Natural killer cell (primary cell): ENCODE results near the gene SLC17A2. TPM values are rescaled to one million over a fixed set of nuclear protein-coding genes. Genes with fewer than 3 reads are reported as not detected.

ENCODE experiments used
- ATAC-seq, 3 donors: fragments of 150-1000 bp in 2 of 3; fragments of 200-7000 bp in 1 of 3; cut with Tn5 transposase; 1 replicate in 1 of 3; 2 replicates in 2 of 3; pipeline ENCODE4 v1.10.0; 2021; ENCODE audit warnings: mild to moderate bottlenecking in 2 of 3, moderate library complexity in 2 of 3
- DNase-seq, 2 donors: peaks; one replicate each; pipeline versions ENCODE4 v3.0.0 to v3.0.0-alpha.2; 2013 to 2021; ENCODE audit warnings: mixed read lengths in 1 of 2
- H3K27ac ChIP-seq: one replicate; pipeline ENCODE4 v1.5.1; 2013; ENCODE audit warnings: mild to moderate bottlenecking, low read length
- H3K27me3 ChIP-seq: one replicate; pipeline ENCODE4 v1.6.1; 2013; ENCODE audit warnings: low read length; ENCODE audit not compliant: control insufficient read depth, insufficient read depth
- H3K36me3 ChIP-seq: one replicate; pipeline ENCODE4 v1.6.1; 2013; ENCODE audit warnings: low read length; ENCODE audit not compliant: control insufficient read depth, insufficient read depth
- H3K4me1 ChIP-seq: one replicate; pipeline ENCODE4 v1.6.1; 2013; ENCODE audit warnings: low read length; ENCODE audit not compliant: control insufficient read depth, insufficient read depth
- H3K4me3 ChIP-seq: one replicate; pipeline ENCODE4 v1.5.1; 2013; ENCODE audit warnings: low read length
- H3K9me3 ChIP-seq: one replicate; pipeline ENCODE4 v1.6.1; 2013; ENCODE audit warnings: low read length; ENCODE audit not compliant: control insufficient read depth, insufficient read depth
- H3K27ac Mint-ChIP-seq, 2 donors: one replicate each; pipeline ENCODE4 v1.8.0; 2022; ENCODE audit warnings: mild to moderate bottlenecking in 2 of 2, mixed read lengths in 2 of 2, moderate library complexity in 1 of 2
- H3K27me3 Mint-ChIP-seq, 2 donors: one replicate each; pipeline ENCODE4 v1.8.0; 2022; ENCODE audit warnings: low read depth in 2 of 2, mixed read lengths in 2 of 2
- H3K36me3 Mint-ChIP-seq: one replicate; pipeline ENCODE4 v1.8.0; 2022; ENCODE audit warnings: mixed read lengths
- H3K4me1 Mint-ChIP-seq, 2 donors: one replicate each; pipeline ENCODE4 v1.8.0; 2022; ENCODE audit warnings: mixed read lengths in 2 of 2
- H3K4me3 Mint-ChIP-seq: one replicate; pipeline ENCODE4 v1.8.0; 2022; ENCODE audit warnings: mild to moderate bottlenecking, moderate library complexity, mixed read lengths
- H3K9me3 Mint-ChIP-seq, 2 donors: one replicate each; pipeline ENCODE4 v1.8.0; 2022; ENCODE audit warnings: mixed read lengths in 2 of 2
- WGBS: methylation state at CpG from one replicate; pipeline ENCODE4 v1.1.7; 2013; ENCODE audit warnings: missing lambda C conversion rate; ENCODE audit not compliant: insufficient coverage; 5-methylcytosine and 5-hydroxymethylcytosine counted together
- intact Hi-C: fragments of 100-400 bp; cut with micrococcal nuclease; formaldehyde crosslinking; loops from one replicate; pipeline ENCODE4 v1.14.2; 2022
- total RNA-seq, 4 donors: library from RNA; stranded (reverse); fragments of 120-200 nt in 1 of 4; gene quantifications; one replicate each; pipeline versions ENCODE4 v1.2.3 to v1.2.4, GENCODE V29; 2013 to 2022
- TF ChIP-seq, protein P1 (sequence below): fragments of 200-600 bp; IDR thresholded peaks from one replicate; pipeline ENCODE4 v1.8.0; 2022; ENCODE audit warnings: antibody characterized with exemption

Gene SLC17A2
- total RNA-seq, 3 donors from 2014 or later (not counting 1 experiment from before 2014, with no cell fraction given): not detected

DNA sequence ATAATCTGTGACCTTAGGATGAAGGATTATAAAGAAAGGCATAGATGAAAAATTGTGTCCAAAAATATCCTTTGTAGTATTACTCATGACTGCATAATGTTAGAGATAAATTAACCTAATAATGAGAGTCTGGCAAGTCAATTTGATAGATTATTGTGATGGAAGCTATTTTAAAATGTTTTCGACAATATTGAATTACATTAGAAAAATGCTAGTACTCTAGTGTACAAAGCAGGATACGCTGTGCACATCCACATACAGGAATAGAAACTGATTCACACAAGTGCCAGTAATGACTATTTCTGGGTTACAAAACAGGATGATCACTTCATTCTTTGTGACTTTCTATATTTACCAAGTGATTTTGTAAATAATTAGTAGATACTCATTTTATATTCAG is 3.3 kb downstream of the SLC17A2 start:
- TF ChIP-seq, protein P1, sequence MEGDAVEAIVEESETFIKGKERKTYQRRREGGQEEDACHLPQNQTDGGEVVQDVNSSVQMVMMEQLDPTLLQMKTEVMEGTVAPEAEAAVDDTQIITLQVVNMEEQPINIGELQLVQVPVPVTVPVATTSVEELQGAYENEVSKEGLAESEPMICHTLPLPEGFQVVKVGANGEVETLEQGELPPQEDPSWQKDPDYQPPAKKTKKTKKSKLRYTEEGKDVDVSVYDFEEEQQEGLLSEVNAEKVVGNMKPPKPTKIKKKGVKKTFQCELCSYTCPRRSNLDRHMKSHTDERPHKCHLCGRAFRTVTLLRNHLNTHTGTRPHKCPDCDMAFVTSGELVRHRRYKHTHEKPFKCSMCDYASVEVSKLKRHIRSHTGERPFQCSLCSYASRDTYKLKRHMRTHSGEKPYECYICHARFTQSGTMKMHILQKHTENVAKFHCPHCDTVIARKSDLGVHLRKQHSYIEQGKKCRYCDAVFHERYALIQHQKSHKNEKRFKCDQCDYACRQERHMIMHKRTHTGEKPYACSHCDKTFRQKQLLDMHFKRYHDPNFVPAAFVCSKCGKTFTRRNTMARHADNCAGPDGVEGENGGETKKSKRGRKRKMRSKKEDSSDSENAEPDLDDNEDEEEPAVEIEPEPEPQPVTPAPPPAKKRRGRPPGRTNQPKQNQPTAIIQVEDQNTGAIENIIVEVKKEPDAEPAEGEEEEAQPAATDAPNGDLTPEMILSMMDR: no peak
- H3K27ac ChIP-seq: no peak overlapping the region
- H3K27me3 ChIP-seq: peaks cover 2% of the 10 kb centered on the region
- WGBS: 92% methylated on average over 2 of the region's 2 CpGs
- H3K4me3 ChIP-seq: no peak overlapping the region
- H3K27ac Mint-ChIP-seq: no peak overlapping the region
- DNase-seq: no peak
- intact Hi-C loops: no loop called here
- no peaks in the 10 kb centered on the region for H3K36me3 Mint-ChIP-seq
- H3K4me1 Mint-ChIP-seq: no peaks in the 10 kb centered on the region
- ATAC-seq: no peak
- H3K4me3 Mint-ChIP-seq: no peak overlapping the region
- peaks cover 5 to 7% of the 10 kb centered on the region in 2 donors for H3K27me3 Mint-ChIP-seq
- H3K4me1 ChIP-seq: no peaks in the 10 kb centered on the region
- no peaks in the 10 kb centered on the region for H3K36me3 ChIP-seq
- no peaks in the 10 kb centered on the region for H3K9me3 ChIP-seq
- H3K9me3 Mint-ChIP-seq: no peaks in the 10 kb centered on the region

DNA sequence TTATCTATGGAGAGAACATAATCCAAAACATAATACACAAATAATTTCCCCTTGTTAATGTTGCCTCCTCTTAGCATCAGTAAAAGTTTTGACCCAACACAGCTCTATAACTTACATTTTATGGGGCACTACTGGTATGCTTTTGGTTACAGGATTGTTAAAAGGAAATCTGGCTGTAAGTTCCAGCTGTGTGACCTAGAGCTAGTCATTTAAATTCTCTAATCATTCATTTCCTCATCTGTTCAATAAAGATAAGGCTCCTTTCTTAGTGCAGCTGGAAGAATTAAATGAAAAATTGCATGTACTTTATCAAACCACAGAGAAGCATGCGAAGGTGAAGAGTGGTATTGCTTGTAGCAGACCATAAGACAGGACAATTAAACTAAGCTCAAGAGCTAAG is 4.6 kb downstream of the SLC17A2 start:
- Mint-ChIP-seq H3K9me3 (no peaks in the 10 kb centered on the region), H3K27ac (no peak overlapping the region), H3K36me3 (no peaks in the 10 kb centered on the region), H3K4me3 (no peak overlapping the region), H3K27me3 (peaks cover 0 to 14% of the 10 kb centered on the region in 2 donors), H3K4me1 (no peaks in the 10 kb centered on the region)
- H3K36me3 ChIP-seq: no peaks in the 10 kb centered on the region
- no peak for DNase-seq
- intact Hi-C loops: no loop called here
- WGBS: 67% methylated on average over 1 of the region's 1 CpG
- peaks cover 2% of the 10 kb centered on the region for H3K27me3 ChIP-seq
- TF ChIP-seq, protein P1: no peak
- H3K27ac ChIP-seq: no peak overlapping the region
- no peaks in the 10 kb centered on the region for H3K9me3 ChIP-seq
- no peak for ATAC-seq
- H3K4me3 ChIP-seq: no peak overlapping the region
- H3K4me1 ChIP-seq: no peaks in the 10 kb centered on the region

DNA sequence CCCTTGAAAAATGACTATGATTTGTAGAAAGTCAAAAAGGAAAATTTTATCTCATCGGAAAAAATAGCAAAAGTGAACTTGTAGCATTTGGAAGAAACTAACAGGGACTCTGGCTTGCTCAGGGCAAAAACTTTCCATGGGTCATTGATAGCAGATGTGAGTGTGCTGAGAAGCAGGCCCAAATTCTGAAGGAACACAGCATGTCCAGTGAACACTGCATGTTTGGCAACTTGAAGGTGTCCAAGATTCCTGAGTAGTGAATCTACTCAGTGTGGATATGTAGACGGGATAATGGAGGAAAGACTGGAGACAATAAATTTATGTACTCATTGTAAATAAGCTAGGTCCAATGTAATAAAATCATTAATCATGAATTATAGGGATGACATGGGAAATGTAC is 8.2 kb downstream of the SLC17A2 start:
- Mint-ChIP-seq H3K27me3 (peaks cover 0 to 27% of the 10 kb centered on the region in 2 donors), H3K4me1 (no peaks in the 10 kb centered on the region), H3K27ac (no peak overlapping the region), H3K4me3 (no peak overlapping the region), H3K9me3 (no peaks in the 10 kb centered on the region), H3K36me3 (no peaks in the 10 kb centered on the region)
- Histone ChIP-seq H3K4me1 (no peaks in the 10 kb centered on the region), H3K27ac (no peak overlapping the region), H3K9me3 (no peaks in the 10 kb centered on the region), H3K27me3 (peaks cover 2% of the 10 kb centered on the region), H3K36me3 (no peaks in the 10 kb centered on the region), H3K4me3 (no peak overlapping the region)
- intact Hi-C loops: no loop called here
- ATAC-seq (no peak), DNase-seq (no peak)
- WGBS: 97% methylated on average over 1 of the region's 2 CpGs
- TF ChIP-seq, protein P1: no peak

DNA sequence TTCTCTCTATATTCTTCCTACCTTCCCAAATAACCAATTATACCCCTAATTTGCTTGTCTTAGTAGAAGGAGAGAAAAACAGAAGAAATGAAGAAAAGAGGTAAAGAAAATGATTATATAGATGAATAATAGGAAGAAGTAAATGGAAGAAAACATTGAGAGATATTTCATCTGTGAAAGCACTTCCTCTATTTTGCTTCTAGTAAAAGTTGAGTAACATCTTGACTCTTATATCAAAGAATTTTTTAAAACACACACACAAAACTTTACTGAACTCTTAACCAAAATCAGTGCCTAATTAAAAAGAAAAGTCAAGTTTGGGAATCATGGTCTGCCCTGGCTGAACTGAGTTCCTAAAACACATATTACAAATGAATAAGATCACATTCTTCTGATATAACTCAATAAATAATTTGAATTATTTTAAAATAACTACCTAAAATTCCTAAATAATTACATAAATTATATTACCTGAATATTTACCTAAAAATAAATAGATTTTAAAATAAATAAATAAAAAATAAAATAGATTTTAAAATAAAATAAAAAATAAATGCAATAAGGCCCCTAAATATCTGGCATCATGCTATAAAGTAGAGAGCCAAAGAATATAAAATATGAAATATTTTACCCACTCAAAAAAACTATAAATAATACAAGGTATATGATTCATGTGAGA is 8.8 kb downstream of the SLC17A2 start:
- Histone ChIP-seq H3K27ac (no peak overlapping the region), H3K4me1 (no peaks in the 10 kb centered on the region), H3K27me3 (peaks cover 2% of the 10 kb centered on the region), H3K4me3 (no peak overlapping the region), H3K9me3 (no peaks in the 10 kb centered on the region), H3K36me3 (no peaks in the 10 kb centered on the region)
- Mint-ChIP-seq H3K4me3 (no peak overlapping the region), H3K36me3 (no peaks in the 10 kb centered on the region), H3K27ac (no peak overlapping the region), H3K4me1 (no peaks in the 10 kb centered on the region), H3K9me3 (no peaks in the 10 kb centered on the region), H3K27me3 (peaks cover 0 to 27% of the 10 kb centered on the region in 2 donors)
- no peak for DNase-seq
- TF ChIP-seq, protein P1: no peak
- intact Hi-C loops: no loop called here
- ATAC-seq: no peak
